Activated CD4-positive, CD25-positive, alpha-beta regulatory T cell (primary cell): Measurements from ENCODE around the gene BLM.

Experiments used
- DNase-seq, 4 experiments: peaks; one replicate each; lab custom pipeline; 2025; lab: John Stamatoyannopoulos, UW

The BLM gene

DNA sequence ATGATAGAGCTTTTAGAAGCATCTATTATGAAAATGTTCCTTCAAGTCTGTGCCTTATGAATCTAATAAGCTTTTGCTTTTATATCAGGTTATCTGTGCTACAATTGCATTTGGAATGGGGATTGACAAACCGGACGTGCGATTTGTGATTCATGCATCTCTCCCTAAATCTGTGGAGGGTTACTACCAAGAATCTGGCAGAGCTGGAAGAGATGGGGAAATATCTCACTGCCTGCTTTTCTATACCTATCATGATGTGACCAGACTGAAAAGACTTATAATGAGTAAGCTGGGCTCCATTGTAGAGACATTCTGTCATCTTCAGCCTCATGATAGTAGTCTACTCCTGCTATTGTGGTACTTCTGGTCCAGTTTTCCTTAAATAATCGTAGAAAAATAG is 73.4 kb downstream of the BLM start:
- DNase-seq = no peak

DNA sequence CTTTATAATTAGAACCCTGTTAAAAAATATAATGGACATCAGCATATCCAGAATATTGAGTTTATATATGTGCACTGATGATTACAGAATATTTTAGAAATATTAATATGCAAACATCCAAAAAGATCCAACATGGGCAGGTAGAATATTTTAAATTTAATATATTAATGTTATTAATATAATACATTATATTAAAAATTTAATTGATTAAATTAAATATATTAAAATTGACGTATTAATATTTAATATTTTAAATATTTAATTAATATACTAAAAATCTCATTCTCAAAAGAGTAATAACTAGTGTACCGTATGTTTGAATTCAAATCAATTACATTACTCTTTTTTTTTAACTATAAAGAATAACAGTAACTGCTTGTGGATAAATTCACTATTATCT is 77.4 kb downstream of the BLM start:
- DNase-seq = no peak

DNA sequence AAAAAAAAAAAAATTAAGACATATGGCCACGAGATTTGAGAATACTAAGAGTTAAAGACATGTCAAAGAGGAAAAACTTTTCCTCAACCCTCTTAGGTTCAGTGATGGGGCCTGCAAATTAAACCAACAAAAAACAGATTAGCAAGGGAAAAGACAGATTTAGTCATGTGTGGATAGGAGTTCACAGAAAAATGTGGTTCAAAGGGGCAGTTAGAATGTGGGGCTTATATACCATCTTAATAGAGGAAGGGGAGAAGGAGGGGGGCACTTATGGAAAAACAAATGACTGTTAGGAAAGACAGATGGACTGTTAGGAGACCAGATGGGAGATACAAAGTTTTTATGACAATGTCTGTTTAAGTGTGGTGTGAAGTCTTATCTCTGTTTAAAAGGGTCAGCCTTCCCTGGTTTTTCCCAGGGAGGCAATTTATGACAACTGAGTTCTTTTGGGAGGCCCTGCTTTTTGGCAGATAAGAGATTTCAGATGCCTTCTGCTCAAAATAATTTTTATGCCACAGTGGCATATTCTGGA is 82.6 kb downstream of the BLM start:
- no peak for DNase-seq

DNA sequence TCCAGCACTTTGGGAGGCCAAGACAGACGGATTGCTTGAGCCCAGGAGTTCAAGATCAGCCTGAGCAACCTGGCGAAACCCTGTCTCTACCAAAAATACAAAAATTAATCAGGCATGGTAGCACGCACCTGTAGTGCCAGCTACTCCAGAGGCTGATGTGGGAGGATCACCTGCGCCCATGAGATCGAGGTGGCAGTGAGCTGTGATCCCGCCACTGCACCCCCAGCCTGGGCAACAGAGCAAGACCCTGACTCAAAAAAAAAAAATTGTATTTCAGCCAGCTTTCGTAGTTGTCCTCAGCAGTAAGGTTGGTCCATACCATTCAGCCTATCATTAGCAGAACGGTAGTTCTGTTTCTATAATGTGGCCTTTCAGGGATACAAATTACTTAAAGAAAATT is 84.7 kb downstream of the BLM start:
- no peak for DNase-seq

DNA sequence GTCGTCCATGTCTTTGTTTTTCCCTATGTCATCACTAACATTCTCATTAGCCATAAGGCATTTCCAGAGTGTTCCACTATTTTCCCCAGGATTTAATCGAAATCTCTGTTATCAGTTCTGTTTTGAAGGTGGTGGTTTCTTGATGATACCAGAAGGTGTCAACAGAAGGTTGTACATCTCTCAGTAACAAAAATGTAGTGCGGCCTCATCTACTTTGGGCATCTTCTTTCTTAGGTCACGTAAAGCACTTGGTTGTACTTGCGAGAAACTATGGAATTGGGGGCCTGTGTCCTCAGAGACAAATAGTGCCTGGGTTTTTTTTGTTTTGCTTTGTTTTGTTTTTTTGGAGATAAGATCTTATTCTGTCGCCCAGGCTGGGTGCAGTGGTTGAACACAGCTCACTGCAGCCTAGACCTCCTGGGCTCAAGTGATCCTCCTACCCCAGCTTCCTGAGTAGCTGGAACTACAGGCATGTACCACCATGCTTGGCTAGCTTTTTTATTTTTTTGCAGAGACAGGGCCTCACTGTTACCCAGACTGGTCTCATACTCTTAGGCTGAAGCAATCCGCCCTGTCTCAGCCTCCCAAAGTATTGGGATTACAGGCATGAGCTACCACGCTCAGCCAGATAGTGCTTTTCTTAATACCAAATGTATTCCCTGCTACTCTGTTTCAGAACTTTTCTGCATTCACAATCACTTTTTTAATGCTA is 90.1 kb downstream of the BLM start:
- no peak for DNase-seq

DNA sequence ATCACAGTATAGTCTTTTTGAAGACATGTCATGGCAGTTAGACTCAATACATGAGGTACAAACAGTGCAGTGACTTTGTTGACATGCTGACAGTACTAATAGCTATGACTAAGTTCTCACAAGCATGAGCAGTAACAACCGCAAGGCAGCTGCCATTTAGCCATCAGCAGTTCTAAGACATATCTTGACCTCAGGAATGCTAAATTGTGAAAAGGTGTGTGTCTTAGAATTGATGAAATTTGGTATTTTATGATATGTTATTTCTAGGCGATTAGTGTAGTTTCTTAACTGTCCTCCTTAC is 90.6 kb downstream of the BLM start:
- no peak for DNase-seq

DNA sequence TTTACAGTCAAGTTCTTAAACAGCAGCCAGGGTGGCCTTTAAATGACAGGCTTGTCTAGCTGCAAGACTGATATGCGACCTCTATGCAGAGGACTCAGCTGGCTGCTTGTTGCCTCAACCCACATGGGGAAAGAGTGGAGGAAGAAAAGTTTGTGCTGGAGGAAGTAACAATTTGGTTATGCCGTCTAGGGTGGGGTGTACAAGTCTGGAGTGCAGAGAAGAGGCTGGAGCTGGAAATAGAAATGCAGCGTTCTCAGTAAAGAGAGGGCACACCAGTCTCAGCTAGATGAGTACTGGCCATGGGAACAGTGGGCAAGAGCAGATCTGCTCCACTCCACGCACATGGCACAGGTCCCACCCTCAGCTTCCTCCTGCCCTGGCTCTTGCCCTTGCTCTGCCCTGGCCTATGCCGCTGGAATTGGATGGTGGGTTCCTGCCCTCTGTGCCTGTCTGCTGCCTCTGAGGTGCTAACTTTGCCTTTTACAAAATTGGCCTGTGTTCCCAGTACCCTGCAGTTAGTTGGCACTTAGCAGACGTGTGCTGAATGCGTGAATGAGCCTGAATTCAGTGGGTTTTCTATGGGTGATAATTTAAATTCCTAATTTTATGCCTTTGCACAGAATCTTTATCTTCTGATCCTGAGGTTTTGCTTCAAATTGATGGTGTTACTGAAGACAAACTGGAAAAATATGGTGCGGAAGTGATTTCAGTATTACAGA is 91.5 kb downstream of the BLM start:
- no peak for DNase-seq

DNA sequence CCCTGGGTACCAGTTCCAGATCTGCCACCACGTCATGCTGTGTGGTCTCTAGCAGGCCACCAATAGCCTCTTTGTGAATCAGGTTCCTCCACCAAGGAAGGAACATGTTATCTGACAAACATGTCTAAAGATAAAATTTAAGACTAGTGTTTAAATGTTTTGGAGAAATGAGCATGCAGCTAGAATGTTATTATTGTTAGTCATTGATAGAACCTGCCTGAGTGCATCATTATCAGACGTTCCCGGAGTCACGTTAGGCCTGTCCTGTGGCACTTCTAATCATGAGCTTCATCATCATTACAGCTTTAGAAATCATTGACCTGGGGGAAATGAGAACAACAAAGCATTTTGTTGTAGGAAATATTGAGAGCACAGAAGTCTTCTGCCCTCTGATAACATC is 92.4 kb downstream of the BLM start:
- DNase-seq = no peak

DNA sequence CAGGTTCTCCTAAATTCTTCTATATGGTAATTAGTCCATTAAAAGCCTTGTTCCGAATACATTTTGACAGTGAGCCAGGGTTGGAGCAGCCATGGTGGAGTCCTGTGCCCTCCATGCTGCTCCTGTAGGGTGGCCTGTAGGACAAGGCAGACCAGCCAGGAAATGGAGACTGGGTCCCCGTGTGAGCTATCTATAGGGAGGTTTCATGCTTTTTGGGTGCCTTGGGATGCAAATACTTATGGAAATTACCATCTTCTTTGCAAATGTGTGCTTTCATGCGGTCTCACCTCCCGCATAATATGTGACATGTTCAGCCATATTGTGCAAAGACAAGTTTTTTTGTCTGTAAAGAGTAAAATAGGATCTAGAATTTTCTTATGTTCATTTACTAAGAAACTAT is 93.2 kb downstream of the BLM start:
- no peak for DNase-seq

DNA sequence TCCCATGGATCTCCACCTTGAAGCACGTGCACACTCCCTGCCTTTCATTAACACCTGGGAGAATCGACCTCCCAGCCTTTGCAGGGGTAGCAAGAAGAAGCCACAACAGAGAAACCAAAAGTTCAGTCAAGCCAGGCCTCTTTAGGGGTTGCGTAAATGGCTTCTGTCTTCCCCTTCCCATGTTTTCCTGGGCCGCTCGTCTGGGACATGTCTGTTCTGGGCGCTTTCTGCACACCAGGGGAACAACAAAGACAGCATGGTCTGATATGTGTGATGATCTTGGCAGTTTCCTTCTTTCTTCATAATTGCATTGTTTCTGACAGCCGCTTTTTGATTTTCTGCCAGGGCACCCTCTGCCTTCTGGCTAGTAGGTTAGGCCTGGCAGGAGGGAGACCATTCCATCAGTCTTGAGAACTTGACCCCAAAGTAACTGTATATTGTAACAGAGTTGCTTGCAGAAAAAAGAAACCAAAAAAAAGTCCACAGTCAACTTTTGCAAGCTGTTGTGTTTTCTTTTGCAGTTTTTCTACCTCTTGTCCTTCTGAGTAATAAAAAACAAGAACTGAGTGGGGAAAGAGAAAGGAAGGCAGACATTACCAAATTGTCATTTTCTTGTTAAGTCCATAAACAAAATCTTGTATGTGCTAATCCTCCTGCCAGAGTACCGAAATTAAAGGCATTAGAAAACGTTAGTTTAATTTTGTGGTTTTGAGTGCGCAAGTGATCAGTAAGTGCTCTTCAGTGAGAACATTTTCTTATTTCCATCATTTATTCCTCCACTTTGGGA is 95.2 kb downstream of the BLM start:
- no peak for DNase-seq

DNA sequence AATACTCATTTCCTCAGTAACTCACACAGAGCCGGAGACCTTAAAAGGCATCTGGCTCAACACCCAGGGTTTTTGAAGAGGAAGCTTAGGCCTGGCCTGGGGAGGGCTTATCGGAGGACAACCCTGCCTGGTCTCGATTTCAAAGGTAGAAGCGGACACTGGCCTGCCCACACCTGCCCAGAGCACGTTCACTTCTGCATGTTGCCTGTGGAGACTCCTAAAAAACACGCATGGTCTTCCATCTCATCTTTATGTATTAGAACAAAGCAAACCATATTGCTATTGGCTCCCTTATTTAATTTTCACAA is 95.8 kb downstream of the BLM start:
- DNase-seq = no peak

DNA sequence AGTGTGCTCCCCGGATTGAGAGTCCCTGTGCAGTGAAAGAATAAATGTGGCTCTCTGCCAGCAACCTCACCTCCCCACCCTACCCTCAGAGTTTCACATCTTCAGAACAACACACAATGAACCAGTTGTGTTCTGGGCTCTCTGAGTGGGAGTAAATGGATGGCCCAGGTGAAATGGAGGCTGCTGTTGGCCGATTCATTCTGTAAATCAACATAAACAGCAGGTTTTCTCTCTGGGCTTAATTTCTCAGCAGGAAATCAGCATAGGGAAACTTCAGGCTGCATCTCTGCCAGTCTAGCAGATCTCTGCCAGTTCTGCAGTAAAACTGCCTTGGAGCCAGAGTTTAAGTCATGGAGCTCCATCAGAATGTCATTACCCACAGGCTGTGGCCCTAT is 96.6 kb downstream of the BLM start:
- no peak for DNase-seq

DNA sequence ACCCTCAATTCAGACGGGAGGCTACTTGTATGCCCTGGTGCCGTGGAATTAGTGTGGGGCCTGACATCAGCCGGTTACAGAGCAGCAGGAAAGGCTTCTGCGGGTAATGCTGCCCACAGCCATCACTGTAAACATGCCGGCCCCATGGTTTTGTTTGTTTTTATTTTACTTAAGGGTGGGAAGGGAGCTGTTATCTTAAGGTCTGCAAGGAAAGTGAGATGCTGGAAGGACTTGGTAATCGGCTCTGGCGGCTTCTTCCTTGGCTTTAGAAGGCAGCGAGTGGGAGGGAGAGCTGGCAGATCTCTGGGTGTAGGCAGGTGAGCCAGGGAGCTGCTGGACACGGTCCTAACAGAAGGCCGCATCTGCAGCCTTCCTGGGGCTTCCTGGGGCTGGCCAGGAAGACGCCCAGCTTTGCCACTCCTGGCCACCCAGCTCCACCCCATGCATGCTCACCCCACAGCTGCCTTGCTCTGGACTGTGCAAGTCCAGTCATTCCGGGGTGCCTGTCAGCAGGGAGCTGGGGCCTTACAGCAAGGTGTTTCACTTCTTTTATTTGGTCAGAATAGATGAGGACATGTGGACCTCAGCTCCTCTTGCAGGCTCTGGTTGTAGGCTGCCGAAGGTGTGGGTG is 97.2 kb downstream of the BLM start:
- no peak for DNase-seq

DNA sequence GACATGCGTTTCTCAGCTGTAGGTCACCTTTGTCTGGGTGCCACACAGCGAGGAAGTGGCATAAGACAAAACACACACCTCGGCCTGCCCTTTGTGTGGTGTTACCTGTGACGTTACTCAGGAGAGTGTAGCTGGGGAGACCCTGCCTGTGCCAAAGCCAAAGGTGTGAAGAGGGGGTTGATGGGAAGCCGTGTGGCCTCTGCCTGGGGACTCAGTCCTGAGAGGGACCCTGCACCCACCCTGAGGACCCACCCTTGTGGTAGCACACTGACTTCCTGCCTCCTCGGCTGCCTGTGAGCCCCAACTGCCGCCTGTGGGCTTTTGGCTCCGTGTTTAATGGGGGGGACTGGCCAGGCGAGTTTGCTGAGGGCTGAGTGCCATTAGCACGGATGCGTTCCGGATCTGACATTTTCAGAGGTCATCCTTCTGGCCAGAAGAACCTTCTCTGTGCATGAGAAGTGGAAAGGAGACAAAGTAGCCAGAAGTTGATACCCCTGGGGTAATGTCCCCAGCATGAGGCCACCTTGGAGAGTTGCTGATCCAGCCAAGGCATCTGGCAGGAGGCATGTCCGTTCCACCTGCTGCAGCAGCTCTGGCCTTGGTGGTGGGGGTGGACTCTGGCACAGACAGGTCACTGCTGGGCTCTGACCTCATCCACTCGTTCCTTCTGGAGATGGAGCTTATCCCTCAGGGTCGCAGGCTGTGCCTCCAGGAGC is 99.4 kb downstream of the BLM start:
- no peak for DNase-seq

DNA sequence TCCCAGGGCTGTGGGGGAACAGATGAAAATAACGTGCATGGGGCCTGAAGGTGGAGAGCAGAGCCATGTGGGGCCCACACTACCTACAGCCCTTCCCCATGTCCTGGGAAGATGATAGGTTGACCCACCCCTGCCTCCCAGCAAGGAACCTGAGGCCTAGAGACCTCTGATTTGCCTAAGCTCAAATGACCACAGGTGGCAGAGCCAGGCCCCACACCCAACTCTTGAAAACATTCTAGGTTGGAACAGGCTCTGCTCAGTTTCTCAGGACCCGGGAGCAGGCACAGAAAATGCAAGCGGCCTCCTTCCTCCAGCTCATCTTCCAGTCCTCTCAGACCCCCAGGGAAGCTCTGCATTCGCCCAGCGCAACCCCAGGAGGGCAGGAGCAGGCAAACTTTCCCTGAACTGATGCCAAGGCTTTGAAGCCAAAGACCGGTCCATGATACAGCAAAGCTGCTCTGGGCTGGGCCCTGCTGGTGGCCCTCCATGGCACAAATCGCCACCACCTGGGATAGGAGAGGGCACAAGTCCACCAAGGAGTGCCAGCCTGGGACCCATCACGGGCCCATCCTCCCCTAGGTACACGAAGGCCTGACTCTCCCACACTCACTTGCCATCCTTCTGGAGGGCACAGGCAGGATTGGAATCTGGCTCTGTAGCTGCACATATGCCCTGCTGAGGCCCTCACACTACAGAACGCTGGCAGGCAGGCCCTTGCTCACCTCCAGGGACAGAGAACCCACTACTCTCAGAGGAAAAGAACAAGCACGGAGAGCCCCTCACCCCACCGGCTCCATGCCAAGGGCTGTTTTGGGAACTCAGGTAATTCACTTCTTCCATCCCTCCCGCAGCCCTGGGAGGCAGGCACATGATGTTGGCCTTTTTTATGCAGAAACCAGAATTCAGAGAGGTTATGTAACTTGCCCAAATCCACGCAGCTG is 100.2 kb downstream of the BLM start:
- no peak for DNase-seq

DNA sequence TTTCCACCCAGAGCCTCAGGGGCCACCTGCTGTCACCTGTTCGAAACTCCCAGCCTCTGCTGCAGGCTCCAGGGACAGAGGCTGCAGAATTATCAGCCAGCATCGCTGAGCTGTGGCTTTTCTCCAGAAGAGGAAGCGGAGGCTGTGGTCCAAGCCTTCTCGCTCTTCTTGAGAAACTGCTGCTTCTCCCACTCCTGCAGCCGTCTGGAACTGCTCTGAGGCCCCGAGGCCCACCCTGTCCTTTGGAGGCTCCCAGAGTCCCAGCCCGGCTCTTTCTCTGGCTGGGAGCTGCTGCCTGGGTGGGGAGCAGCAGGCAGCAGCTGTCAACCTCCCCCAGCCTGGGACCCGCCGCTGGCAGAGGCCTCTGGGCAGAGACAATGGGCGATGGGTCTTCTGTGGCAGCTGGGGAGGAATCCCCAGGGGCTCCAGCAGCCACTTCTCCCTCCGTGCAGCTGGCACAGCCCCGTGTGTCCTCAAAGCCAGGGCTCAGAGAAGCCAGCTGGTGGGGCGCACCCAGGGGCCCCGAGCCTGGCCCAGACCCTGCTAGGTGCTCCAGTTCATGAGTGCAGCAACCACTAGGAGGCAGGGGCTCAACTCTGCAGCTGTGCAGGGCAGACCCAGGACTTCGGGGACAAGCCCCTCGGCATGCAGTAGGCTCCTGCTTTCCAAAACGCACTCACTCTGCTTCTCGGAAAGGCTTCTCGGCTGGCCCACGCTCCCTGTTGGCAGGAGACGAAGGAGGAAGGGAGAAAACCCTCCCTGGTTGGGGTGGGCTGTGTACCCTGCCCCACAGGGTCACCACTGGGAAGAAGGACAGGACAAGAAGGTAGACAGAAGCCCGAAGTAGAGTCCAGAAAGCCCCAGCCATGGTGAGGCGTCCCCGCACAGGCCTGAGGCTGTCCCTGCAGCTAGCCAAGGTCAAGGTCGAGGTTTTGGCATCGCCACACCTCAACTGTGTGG is 101.4 kb downstream of the BLM start:
- DNase-seq = no peak

DNA sequence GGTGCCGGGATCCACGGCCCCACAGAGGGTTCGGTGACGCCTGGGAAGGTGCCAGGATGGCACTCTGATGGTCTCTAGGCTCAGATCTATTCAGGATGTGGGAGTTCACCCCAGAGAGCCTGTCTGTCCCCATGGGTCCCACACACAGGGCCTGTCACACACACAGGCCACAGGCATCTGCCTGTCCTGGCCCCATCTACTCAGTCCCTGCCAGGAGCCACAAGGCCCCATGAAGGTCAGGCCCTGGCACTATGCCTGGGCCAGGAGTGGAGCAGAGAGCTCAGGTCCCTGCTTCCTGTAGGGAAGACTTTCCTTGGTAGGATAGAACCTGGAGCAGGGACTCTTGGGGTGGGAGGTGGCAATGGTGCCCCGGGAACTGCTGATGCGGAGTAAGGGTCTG is 102.2 kb downstream of the BLM start:
- DNase-seq = no peak

DNA sequence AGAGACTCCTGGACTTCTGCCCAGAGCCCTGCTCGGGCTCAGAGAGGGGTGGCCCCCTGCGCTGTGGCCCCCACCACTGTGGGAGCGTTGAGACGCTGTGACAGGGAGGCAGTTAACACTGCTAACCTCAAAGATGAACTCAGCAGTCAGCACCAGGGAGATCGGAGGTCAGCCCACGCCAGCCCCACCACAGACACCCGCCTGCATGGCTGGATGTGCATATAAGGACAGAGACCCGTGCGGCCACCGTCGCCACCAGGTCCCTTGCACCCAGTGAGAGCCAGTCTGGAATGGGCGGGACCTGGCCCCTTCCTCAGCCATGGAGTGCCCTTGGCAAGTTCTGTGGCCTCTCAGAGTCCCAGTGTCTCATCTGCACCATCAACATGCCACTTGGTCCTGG is 102.7 kb downstream of the BLM start:
- DNase-seq = no peak

DNA sequence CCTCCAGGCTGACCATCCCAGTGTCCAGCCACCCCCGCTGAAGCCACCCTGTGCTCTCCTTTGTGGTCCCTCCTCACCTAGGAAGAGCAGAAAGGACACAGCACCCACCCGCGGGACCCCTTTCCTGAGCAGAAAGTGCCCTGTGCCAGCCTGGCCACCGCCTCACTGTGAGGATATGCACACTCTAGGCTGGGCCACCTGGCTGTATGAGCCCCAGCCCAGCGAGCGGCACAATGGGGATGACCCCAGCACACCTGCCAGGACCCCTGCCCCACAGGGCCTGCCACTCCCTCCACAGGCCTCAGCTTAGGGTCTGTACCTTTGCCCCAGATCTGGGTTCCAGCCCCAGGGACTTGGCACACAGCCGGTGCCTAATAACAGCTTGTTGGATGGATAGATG is 103.3 kb downstream of the BLM start:
- DNase-seq = no peak
